PC-9 (cell line): ENCODE results near the gene OR10H4. TPM values are rescaled to one million over a fixed set of nuclear protein-coding genes. Genes with fewer than 3 reads are reported as not detected.

Experiments used
- BruUV-seq: library from RNA; stranded (reverse); fragments of 400-500 nt; replicated peaks from 2 replicates; lab custom pipeline; 2021; lab: Mats Ljungman, UMichigan
- CTCF ChIA-PET: fragments of 300-600 bp; sonication (Branson Sonifier 250); formaldehyde crosslinking; loops from one replicate; lab custom pipeline; 2022; ENCODE audit warnings: antibody characterized with exemption; lab: Charles Lee
- POLR2A ChIA-PET: fragments of 300-600 bp; sonication (Branson Sonifier 250); formaldehyde crosslinking; loops from one replicate; lab custom pipeline; 2022; ENCODE audit warnings: antibody characterized with exemption; ENCODE audit not compliant: unreplicated experiment; lab: Charles Lee
- DNase-seq, 2 experiments: peaks; one replicate each; pipeline versions ENCODE4 v3.0.0 to v3.0.0-alpha.2; 2015 to 2022; ENCODE audit warnings: mixed read lengths in 1 of 2
- H2AFZ ChIP-seq: fragments of 200-600 bp; sonication (generic); 2 replicates; pipeline ENCODE4 v1.8.1; 2017; ENCODE audit warnings: antibody characterized with exemption
- H3F3A ChIP-seq: fragments of 200-600 bp; sonication (generic); 2 replicates; pipeline ENCODE4 v1.8.1; 2017; ENCODE audit warnings: antibody characterized with exemption, mild to moderate bottlenecking, low read depth; ENCODE audit not compliant: insufficient read depth
- H3K27ac ChIP-seq: fragments of 200-600 bp; sonication (generic); 2 replicates; pipeline ENCODE4 v1.6.1; 2016; ENCODE audit warnings: mixed run types
- H3K27me3 ChIP-seq: fragments of 200-600 bp; sonication (generic); 2 replicates; pipeline ENCODE4 v1.6.1; 2016; ENCODE audit warnings: low read depth, mixed run types; ENCODE audit not compliant: insufficient read depth
- H3K36me3 ChIP-seq: fragments of 200-600 bp; sonication (generic); 2 replicates; pipeline ENCODE4 v1.6.1; 2016; ENCODE audit warnings: low read depth, mixed run types
- H3K4me1 ChIP-seq: fragments of 200-600 bp; sonication (generic); replicated peaks from 2 replicates; pipeline ENCODE4 v1.6.1; 2016; ENCODE audit warnings: mixed run types; ENCODE audit not compliant: insufficient read depth
- H3K4me2 ChIP-seq: fragments of 200-600 bp; sonication (generic); 2 replicates; pipeline ENCODE4 v1.6.1; 2017; ENCODE audit warnings: mixed run types
- H3K4me3 ChIP-seq: fragments of 200-600 bp; sonication (generic); 2 replicates; pipeline ENCODE4 v1.6.1; 2016; ENCODE audit warnings: mixed run types
- H3K79me2 ChIP-seq: fragments of 200-600 bp; sonication (generic); 2 replicates; pipeline ENCODE4 v1.6.1; 2017; ENCODE audit warnings: low read depth, mixed run types
- H3K9me2 ChIP-seq: fragments of 200-600 bp; sonication (generic); 2 replicates; pipeline ENCODE4 v1.8.1; 2017; ENCODE audit warnings: mild to moderate bottlenecking; ENCODE audit not compliant: insufficient read depth
- H3K9me3 ChIP-seq: fragments of 200-600 bp; sonication (generic); 2 replicates; pipeline ENCODE4 v1.8.1; 2016; ENCODE audit warnings: low read depth; ENCODE audit not compliant: insufficient read depth
- H4K20me1 ChIP-seq: fragments of 200-600 bp; sonication (generic); 2 replicates; pipeline ENCODE4 v1.8.1; 2017; ENCODE audit not compliant: insufficient read depth
- CTCF ChIP-seq: fragments of 200-600 bp; sonication (generic); conservative IDR thresholded peaks from 2 replicates; pipeline ENCODE4 v1.6.1; 2017; ENCODE audit warnings: mixed run types, antibody characterized with exemption, mild to moderate bottlenecking, moderate library complexity
- EZH2 ChIP-seq: fragments of 200-600 bp; sonication (generic); IDR thresholded peaks from 2 replicates; pipeline ENCODE4 v1.8.0; 2017; ENCODE audit warnings: antibody characterized with exemption, low read depth
- intact Hi-C: fragments of 100-400 bp; cut with micrococcal nuclease; formaldehyde crosslinking; loops from one replicate; pipeline ENCODE4 v1.10.0; 2022; ENCODE audit not compliant: unreplicated experiment
- total RNA-seq: library from RNA; stranded (reverse); gene quantifications from 2 replicates; pipeline ENCODE4 v1.2.3, GENCODE V29; 2021

Gene OR10H4
- total RNA-seq, 1 experiment from 2014 or later, result not detected

- Histone ChIP-seq H3K9me2 (no peaks in the 10 kb centered on the region), H3K79me2 (peaks cover 8% of the 10 kb centered on the region), H3F3A (peaks cover 23% of the 10 kb centered on the region), H3K27me3 (no peaks in the 10 kb centered on the region), H3K27ac (no peak overlapping the region), H3K9me3 (no peaks in the 10 kb centered on the region), H3K4me2 (no peak overlapping the region), H3K36me3 (no peaks in the 10 kb centered on the region), H2AFZ (no peak overlapping the region), H4K20me1 (no peaks in the 10 kb centered on the region), H3K4me3 (no peak overlapping the region), H3K4me1 (peaks cover 14% of the 10 kb centered on the region)
- no TSS peak for BruUV-seq
- intact Hi-C loops, result loop anchor here (10.0 kb wide), 2 partner anchors 102 to 248 kb away; partner anchors contain the start of gene FAM32A
- TF ChIP-seq CTCF (no peak), EZH2 (no peak)
- DNase-seq, result no peak
- ChIA-PET POLR2A (no interaction called here), CTCF (no interaction called here)
These were observed 11.9 kb upstream of the OR10H4 start for GRCh38 chr19:15936950-15937349.

- no TSS peak for BruUV-seq
These were observed 11.0 kb upstream of the OR10H4 start for GRCh38 chr19:15937771-15938170.

GRCh38 chr19:15944401-15944800 lies 4.4 kb upstream of the OR10H4 start:
- 0 out of 2 replicates have a peak, but pooled peaks cover 4% of the 10 kb centered on the region for H3K27me3 ChIP-seq
- ChIA-PET POLR2A (no interaction called here), CTCF (no interaction called here)
- H4K20me1 ChIP-seq, result no peaks in the 10 kb centered on the region
- BruUV-seq, result no TSS peak
- H2AFZ ChIP-seq, result no peak overlapping the region
- no peak for DNase-seq
- no peaks in the 10 kb centered on the region for H3F3A ChIP-seq
- H3K4me2 ChIP-seq, result no peak overlapping the region
- no peak overlapping the region for H3K27ac ChIP-seq
- H3K9me3 ChIP-seq, result peaks cover 25% of the 10 kb centered on the region
- H3K79me2 ChIP-seq, result no peaks in the 10 kb centered on the region
- no peaks in the 10 kb centered on the region for H3K36me3 ChIP-seq
- intact Hi-C loops, result no loop called here
- no peak overlapping the region for H3K4me3 ChIP-seq
- TF ChIP-seq CTCF (no peak), EZH2 (no peak)
- H3K9me2 ChIP-seq, result no peaks in the 10 kb centered on the region
- no peaks in the 10 kb centered on the region for H3K4me1 ChIP-seq

More at GRCh38 chr19:15937771-15938170, 11.0 kb upstream of the OR10H4 start:
- intact Hi-C loops, result loop anchor here (10.0 kb wide), 2 partner anchors 103 to 247 kb away; partner anchors contain the start of gene FAM32A
- no peaks in the 10 kb centered on the region for H3K9me3 ChIP-seq
- peaks cover 23% of the 10 kb centered on the region for H3F3A ChIP-seq
- TF ChIP-seq EZH2 (no peak), CTCF (no peak)
- H4K20me1 ChIP-seq, result no peaks in the 10 kb centered on the region
- no peaks in the 10 kb centered on the region for H3K36me3 ChIP-seq
- ChIA-PET CTCF (no interaction called here), POLR2A (no interaction called here)
- no peak overlapping the region for H2AFZ ChIP-seq
- no peak for DNase-seq
- no peak overlapping the region for H3K4me3 ChIP-seq
- no peak overlapping the region for H3K4me2 ChIP-seq
- H3K79me2 ChIP-seq, result peaks cover 8% of the 10 kb centered on the region
- peaks cover 14% of the 10 kb centered on the region for H3K4me1 ChIP-seq
- no peaks in the 10 kb centered on the region for H3K27me3 ChIP-seq
- no peaks in the 10 kb centered on the region for H3K9me2 ChIP-seq
- H3K27ac ChIP-seq, result no peak overlapping the region
